B cell (primary cell): Measurements from ENCODE around the gene GMPPA. TPM values are rescaled to one million over a fixed set of nuclear protein-coding genes. Genes with fewer than 3 reads are reported as not detected.

Source experiments
- ATAC-seq: fragments of 200-7000 bp; cut with Tn5 transposase; one replicate; pipeline ENCODE4 v1.10.0; 2021; ENCODE audit warnings: low read depth, mild to moderate bottlenecking, moderate number of reproducible peaks, moderate library complexity
- CTCF ChIA-PET: fragments of 350-600 bp; sonication (Branson Sonifier 250); formaldehyde crosslinking; loops from one replicate; lab custom pipeline; 2021; ENCODE audit warnings: antibody characterized with exemption, inconsistent platforms; lab: Charles Lee
- POLR2A ChIA-PET: fragments of 350-600 bp; sonication (Branson Sonifier 250); formaldehyde crosslinking; loops from one replicate; lab custom pipeline; 2021; ENCODE audit warnings: antibody characterized with exemption; lab: Charles Lee
- DNase-seq: peaks from one replicate; pipeline ENCODE4 v3.0.0; 2013
- H2AFZ ChIP-seq: 2 replicates; pipeline ENCODE4 v1.6.1; 2012; ENCODE audit warnings: mild to moderate bottlenecking, low read depth, low read length; ENCODE audit not compliant: insufficient read depth, poor library complexity, severe bottlenecking
- H3K27ac ChIP-seq, 2 donors: 1 replicate in 1 of 2; 2 replicates in 1 of 2; pipeline ENCODE4 v1.5.1; 2012 to 2013; ENCODE audit warnings: low read length in 2 of 2, mild to moderate bottlenecking in 2 of 2, moderate library complexity in 1 of 2
- H3K27me3 ChIP-seq, 4 experiments: fragments of 200-600 bp in 1 of 4; sonication (generic) in 1 of 4; replicated peaks in 1 of 4; 1 replicate in 2 of 4; 2 replicates in 2 of 4; pipeline versions ENCODE4 v1.6.1 to v1.7.0; 2013 to 2016; ENCODE audit warnings: low read length in 3 of 4, mild to moderate bottlenecking in 2 of 4, mixed read lengths in 1 of 4, moderate library complexity in 1 of 4; ENCODE audit not compliant: insufficient read depth in 4 of 4, control insufficient read depth in 3 of 4; ENCODE audit errors: control extremely low read depth in 1 of 4
- H3K36me3 ChIP-seq, 2 experiments: replicated peaks in 1 of 2; 1 replicate in 1 of 2; 2 replicates in 1 of 2; pipeline versions ENCODE4 v1.6.1 to v1.7.1; 2013; ENCODE audit warnings: low read length in 1 of 2; ENCODE audit not compliant: insufficient read depth in 2 of 2, control insufficient read depth in 1 of 2; ENCODE audit errors: control extremely low read depth in 1 of 2, extremely low read depth in 1 of 2
- H3K4me1 ChIP-seq, 2 donors: fragments of 200-600 bp in 1 of 2; sonication (generic) in 1 of 2; 1 replicate in 1 of 2; 2 replicates in 1 of 2; pipeline versions ENCODE4 v1.5.1 to v1.6.1; 2013 to 2017; ENCODE audit warnings: low read length in 2 of 2; ENCODE audit not compliant: control insufficient read depth in 2 of 2, insufficient read depth in 2 of 2
- H3K4me2 ChIP-seq: replicated peaks from 2 replicates; pipeline ENCODE3; 2012; ENCODE audit warnings: mild to moderate bottlenecking, low read depth, low read length; ENCODE audit not compliant: poor library complexity, severe bottlenecking
- H3K4me3 ChIP-seq, 5 experiments: fragments of 200-600 bp in 1 of 5; sonication (generic) in 1 of 5; 1 replicate in 3 of 5; 2 replicates in 2 of 5; pipeline versions ENCODE4 v1.5.1 to v1.7.0; 2011 to 2016; ENCODE audit warnings: low read length in 4 of 5, mild to moderate bottlenecking in 4 of 5, low read depth in 2 of 5, control low read depth in 1 of 5, moderate library complexity in 1 of 5; ENCODE audit not compliant: insufficient read depth in 1 of 5; ENCODE audit errors: control extremely low read depth in 1 of 5, extremely low read depth in 1 of 5
- H3K79me2 ChIP-seq: fragments of 200-600 bp; sonication (generic); one replicate; pipeline ENCODE4 v1.6.0; 2016; ENCODE audit warnings: low read length; ENCODE audit not compliant: control insufficient read depth, insufficient read depth
- H3K9ac ChIP-seq: fragments of 200-600 bp; sonication (generic); 2 replicates; pipeline ENCODE4 v1.6.1; 2017; ENCODE audit warnings: mild to moderate bottlenecking, low read length, moderate library complexity
- H3K9me3 ChIP-seq, 3 donors: one replicate each; pipeline versions ENCODE4 v1.6.1 to v1.7.1; 2013; ENCODE audit warnings: low read length in 2 of 3; ENCODE audit not compliant: control insufficient read depth in 2 of 3, insufficient read depth in 1 of 3; ENCODE audit errors: control extremely low read depth in 1 of 3
- H4K20me1 ChIP-seq: 2 replicates; pipeline ENCODE4 v1.6.0; 2012; ENCODE audit warnings: mild to moderate bottlenecking, low read length; ENCODE audit not compliant: insufficient read depth, control insufficient read depth, poor library complexity, severe bottlenecking
- H3K27ac Mint-ChIP-seq: one replicate; pipeline ENCODE4 v1.8.0; 2021; ENCODE audit warnings: mixed read lengths
- H3K27me3 Mint-ChIP-seq: one replicate; pipeline ENCODE4 v1.8.0; 2021; ENCODE audit warnings: mixed read lengths
- H3K4me1 Mint-ChIP-seq: one replicate; pipeline ENCODE4 v1.8.0; 2021; ENCODE audit warnings: mixed read lengths
- H3K4me3 Mint-ChIP-seq: one replicate; pipeline ENCODE4 v1.8.0; 2021; ENCODE audit warnings: mixed read lengths
- H3K9me3 Mint-ChIP-seq: one replicate; pipeline ENCODE4 v1.8.0; 2022; ENCODE audit warnings: mixed read lengths; ENCODE audit not compliant: insufficient read depth
- CTCF ChIP-seq: fragments of 200-600 bp; IDR thresholded peaks from one replicate; pipeline ENCODE4 v1.8.0; 2022; ENCODE audit warnings: antibody characterized with exemption, mild to moderate bottlenecking
- EZH2 ChIP-seq: IDR thresholded peaks from 2 replicates; pipeline ENCODE4 v1.6.1; 2012; ENCODE audit warnings: borderline replicate concordance, low read depth, mild to moderate bottlenecking, moderate library complexity, low read length; ENCODE audit not compliant: insufficient read depth, poor library complexity, severe bottlenecking
- whole genome bisulfite sequencing: methylation state at CpG from one replicate; pipeline ENCODE4 v1.1.5; 2013; ENCODE audit warnings: missing lambda C conversion rate; ENCODE audit not compliant: insufficient coverage; 5-methylcytosine and 5-hydroxymethylcytosine counted together
- intact Hi-C: fragments of 100-400 bp; cut with micrococcal nuclease; formaldehyde crosslinking; loops from one replicate; pipeline ENCODE4 v1.10.0; 2022
- polyA plus RNA-seq: library from polyadenylated mRNA; depleted of rRNA; stranded (reverse); fragments of >200 nt; gene quantifications from 2 replicates; pipeline ENCODE4 v1.2.3, GENCODE V29; 2012
- total RNA-seq, 2 donors: library from RNA; stranded (reverse); fragments of 120-200 nt in 1 of 2; gene quantifications; 1 replicate in 1 of 2; 2 replicates in 1 of 2; pipeline versions ENCODE4 v1.2.3 to v1.2.4, GENCODE V29; 2013 to 2022

GMPPA gene
- total and polyA plus RNA-seq, 2 donors (not counting 1 experiment from before 2014, with no cell fraction given): 27.8 to 67.9 TPM

- no peak overlapping the region for H3K4me2 ChIP-seq
These were observed 37.6 kb upstream of the GMPPA start for GRCh38 chr2:219461047-219461514.

GRCh38 chr2:219461669-219462068, 37.0 kb upstream of the GMPPA start:
- no peak overlapping the region for H3K4me2 ChIP-seq
- H3K27ac Mint-ChIP-seq: no peak overlapping the region
- ChIA-PET POLR2A (no interaction called here), CTCF (interaction anchor here (12.6 kb wide), 1 partner anchor 69 kb away, joined by 146 read pairs; no protein-coding TSS in a partner anchor)
- no peaks in the 10 kb centered on the region for H3K9me3 ChIP-seq
- no peaks in the 10 kb centered on the region for H3K36me3 ChIP-seq
- H3K27ac ChIP-seq: no peak overlapping the region
- H3K4me1 ChIP-seq: no peaks in the 10 kb centered on the region
- no peak overlapping the region for H3K4me3 Mint-ChIP-seq
- H3K4me1 Mint-ChIP-seq: peaks cover 3% of the 10 kb centered on the region
- intact Hi-C loops: no loop called here
- H3K27me3 Mint-ChIP-seq: peaks cover 18% of the 10 kb centered on the region
- ATAC-seq (no peak), DNase-seq (no peak)
- no peaks in the 10 kb centered on the region for H3K9me3 Mint-ChIP-seq
- no peak for TF ChIP-seq CTCF
- no peak for TF ChIP-seq EZH2
- H3K4me3 ChIP-seq: no peak overlapping the region
- H4K20me1 ChIP-seq: no peaks in the 10 kb centered on the region
- peaks cover 0 to 12% (median 2%) of the 10 kb centered on the region in 4 experiments for H3K27me3 ChIP-seq
- H3K9ac ChIP-seq: no peak overlapping the region
- H3K79me2 ChIP-seq: no peaks in the 10 kb centered on the region
- no peak overlapping the region for H2AFZ ChIP-seq
- whole genome bisulfite sequencing: 90% methylated on average over 13 of the region's 14 CpGs

More at GRCh38 chr2:219461047-219461514, 37.6 kb upstream of the GMPPA start:
- CTCF ChIA-PET: interaction anchor here (12.6 kb wide), 1 partner anchor 70 kb away, joined by 146 read pairs; no protein-coding TSS in a partner anchor
- Histone ChIP-seq H3K9ac (no peak overlapping the region), H4K20me1 (no peaks in the 10 kb centered on the region), H3K79me2 (no peaks in the 10 kb centered on the region), H3K27ac (no peak overlapping the region), H3K27me3 (peaks cover 0 to 12% (median 2%) of the 10 kb centered on the region in 4 experiments), H2AFZ (no peak overlapping the region), H3K9me3 (no peaks in the 10 kb centered on the region), H3K36me3 (no peaks in the 10 kb centered on the region), H3K4me1 (no peaks in the 10 kb centered on the region), H3K4me3 (no peak overlapping the region)
- no peak overlapping the region for H3K4me3 Mint-ChIP-seq
- no peak overlapping the region for H3K27ac Mint-ChIP-seq
- DNase-seq (no peak), ATAC-seq (no peak)
- POLR2A ChIA-PET: no interaction called here
- no peak for TF ChIP-seq EZH2
- no peak for TF ChIP-seq CTCF
- H3K27me3 Mint-ChIP-seq: peaks cover 21% of the 10 kb centered on the region
- H3K9me3 Mint-ChIP-seq: no peaks in the 10 kb centered on the region
- intact Hi-C loops: no loop called here
- peaks cover 3% of the 10 kb centered on the region for H3K4me1 Mint-ChIP-seq
- 26% methylated on average over 6 of the region's 11 CpGs for WGBS
